ENCODE data around the gene RAD21L1.

Gene RAD21L1

GRCh38 chr20:1296117-1296610 lies 70.3 kb downstream of the RAD21L1 start:
- FAIRE-seq = no peak
- DNase-seq (ENCODE audit: insufficient read length, low spot score) = no peak
- no peak for TF ChIP-seq CTCF (IDR thresholded peaks at IDR 0.05; ENCODE audit: insufficient read depth, missing control alignments)

- DNase-seq (ENCODE audit: insufficient read length, low spot score) (no peak), FAIRE-seq (no peak)
Measured at GRCh38 chr20:1296922-1297321, 71.1 kb downstream of the RAD21L1 start.

GRCh38 chr20:1297486-1297885 lies 71.6 kb downstream of the RAD21L1 start:
- no peak for TF ChIP-seq CTCF (IDR thresholded peaks at IDR 0.05; ENCODE audit: insufficient read depth, missing control alignments)
- no peak for FAIRE-seq
- DNase-seq (ENCODE audit: insufficient read length, low spot score) = no peak

More at GRCh38 chr20:1296922-1297321, 71.1 kb downstream of the RAD21L1 start:
- TF ChIP-seq CTCF (IDR thresholded peaks at IDR 0.05; ENCODE audit: insufficient read depth, missing control alignments) = no peak

GRCh38 chr20:1298166-1298565 lies 72.3 kb downstream of the RAD21L1 start:
- FAIRE-seq (no peak), DNase-seq (ENCODE audit: insufficient read length, low spot score) (no peak)
- no peak for TF ChIP-seq CTCF (IDR thresholded peaks at IDR 0.05; ENCODE audit: insufficient read depth, missing control alignments)

GRCh38 chr20:1298888-1299511 lies 73.2 kb downstream of the RAD21L1 start:
- DNase-seq (ENCODE audit: insufficient read length, low spot score) (no peak), FAIRE-seq (no peak)
- TF ChIP-seq CTCF (IDR thresholded peaks at IDR 0.05; ENCODE audit: insufficient read depth, missing control alignments) = no peak

- TF ChIP-seq CTCF (IDR thresholded peaks at IDR 0.05; ENCODE audit: insufficient read depth, missing control alignments) = no peak
- FAIRE-seq (no peak), DNase-seq (ENCODE audit: insufficient read length, low spot score) (no peak)
Measured at GRCh38 chr20:1299522-1299921, 73.7 kb downstream of the RAD21L1 start.

- DNase-seq (ENCODE audit: insufficient read length, low spot score) = no peak
- no peak for TF ChIP-seq CTCF (IDR thresholded peaks at IDR 0.05; ENCODE audit: insufficient read depth, missing control alignments)
- no peak for FAIRE-seq
Measured at GRCh38 chr20:1300083-1300840, 74.4 kb downstream of the RAD21L1 start.

Data from D721Med (cell line).